ENCODE data around the gene MYOCD.

GRCh38 chr17:12727076-12727760 is 61.5 kb downstream of the MYOCD start:
- no peak for TF ChIP-seq EZH2 (IDR thresholded peaks at IDR 0.05; ENCODE audit: borderline replicate concordance, low read length)
- no peak for TF ChIP-seq CTCF (conservative IDR thresholded peaks at IDR 0.05 in 1 of 2, IDR thresholded peaks at IDR 0.05 in 1 of 2; ENCODE audit: extremely low read depth in 1 of 2, insufficient read depth in 1 of 2, low read depth in 1 of 2, low read length in 2 of 2)

Measured in mammary epithelial cell (primary cell).